Left ventricle myocardium inferior (tissue), 1 donor: ENCODE measurements around the gene ZNF93. TPM values are rescaled to one million over a fixed set of nuclear protein-coding genes. Genes with fewer than 3 reads are reported as not detected.
"Not testable (repeated sequence)": the region's sequence is repeated elsewhere in the genome, so short reads cannot be mapped to it uniquely, and the experiment has no call there.

Experiments used
- DNase-seq: peaks from one replicate; pipeline ENCODE4 v3.0.0-alpha.2; 2020
- H3K27ac ChIP-seq: fragments of 200-600 bp; replicated peaks from 2 replicates; pipeline ENCODE4 v1.8.0; 2021
- H3K27me3 ChIP-seq: fragments of 200-600 bp; 2 replicates; pipeline ENCODE4 v1.8.0; 2021; ENCODE audit warnings: low read depth
- H3K36me3 ChIP-seq: fragments of 200-600 bp; 2 replicates; pipeline ENCODE4 v1.8.0; 2021
- H3K4me1 ChIP-seq: fragments of 200-600 bp; 2 replicates; pipeline ENCODE4 v1.8.0; 2021
- H3K4me3 ChIP-seq: fragments of 200-600 bp; 2 replicates; pipeline ENCODE4 v1.8.0; 2021; ENCODE audit warnings: mild to moderate bottlenecking, moderate library complexity
- H3K9me3 ChIP-seq: fragments of 200-600 bp; replicated peaks from 2 replicates; pipeline ENCODE4 v1.8.0; 2021
- intact Hi-C: fragments of 100-400 bp; cut with micrococcal nuclease; formaldehyde crosslinking; loops from one replicate; pipeline ENCODE4 v1.11.0; 2022
- total RNA-seq: library from RNA; stranded (reverse); fragmentation: NEBNext Ultra II Directional; extraction: Animal tissue kit (Norgen Biotek cat#: 25700); gene quantifications from one replicate; pipeline ENCODE4 v1.2.1, GENCODE V29; 2021
- TF ChIP-seq, protein P1 (sequence below): fragments of 200-600 bp; IDR thresholded peaks from 2 replicates; pipeline ENCODE4 v1.8.0; 2021; ENCODE audit warnings: antibody characterized with exemption, mild to moderate bottlenecking, borderline replicate concordance
- donor health status: DM: no; HTN: yes; CAD: no; lungs with severe emphysema.

The ZNF93 gene
- total RNA-seq, 1 donor from 2014 or later = 1.3 TPM

DNA sequence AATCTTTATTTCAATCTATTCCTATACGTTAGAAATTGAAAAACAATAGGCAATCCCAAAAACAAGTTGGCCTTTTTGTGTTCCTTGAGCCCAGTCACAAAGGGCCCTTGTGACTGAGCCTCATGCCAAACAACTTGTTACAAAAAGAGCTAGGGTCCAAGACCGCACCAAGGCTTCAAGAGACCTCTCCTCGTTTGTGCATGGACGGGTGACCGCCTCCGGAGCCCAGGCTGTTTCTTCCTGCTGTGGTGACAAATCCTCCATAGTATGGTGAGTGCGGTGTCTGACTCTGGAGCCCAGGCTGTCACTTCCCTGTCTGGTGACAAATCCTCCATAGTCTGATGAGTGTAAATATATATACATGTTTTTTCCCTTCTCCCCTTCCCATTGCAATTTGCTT, 63.7 kb downstream of the ZNF93 start:
- Histone ChIP-seq H3K27me3 (peaks cover 26% of the 10 kb centered on the region), H3K27ac (no peak overlapping the region), H3K4me3 (no peak overlapping the region), H3K36me3 (no peaks in the 10 kb centered on the region), H3K4me1 (no peaks in the 10 kb centered on the region), H3K9me3 (peaks cover 41% of the 10 kb centered on the region)
- DNase-seq = no peak
- intact Hi-C loops = no loop called here
- TF ChIP-seq, protein P1, sequence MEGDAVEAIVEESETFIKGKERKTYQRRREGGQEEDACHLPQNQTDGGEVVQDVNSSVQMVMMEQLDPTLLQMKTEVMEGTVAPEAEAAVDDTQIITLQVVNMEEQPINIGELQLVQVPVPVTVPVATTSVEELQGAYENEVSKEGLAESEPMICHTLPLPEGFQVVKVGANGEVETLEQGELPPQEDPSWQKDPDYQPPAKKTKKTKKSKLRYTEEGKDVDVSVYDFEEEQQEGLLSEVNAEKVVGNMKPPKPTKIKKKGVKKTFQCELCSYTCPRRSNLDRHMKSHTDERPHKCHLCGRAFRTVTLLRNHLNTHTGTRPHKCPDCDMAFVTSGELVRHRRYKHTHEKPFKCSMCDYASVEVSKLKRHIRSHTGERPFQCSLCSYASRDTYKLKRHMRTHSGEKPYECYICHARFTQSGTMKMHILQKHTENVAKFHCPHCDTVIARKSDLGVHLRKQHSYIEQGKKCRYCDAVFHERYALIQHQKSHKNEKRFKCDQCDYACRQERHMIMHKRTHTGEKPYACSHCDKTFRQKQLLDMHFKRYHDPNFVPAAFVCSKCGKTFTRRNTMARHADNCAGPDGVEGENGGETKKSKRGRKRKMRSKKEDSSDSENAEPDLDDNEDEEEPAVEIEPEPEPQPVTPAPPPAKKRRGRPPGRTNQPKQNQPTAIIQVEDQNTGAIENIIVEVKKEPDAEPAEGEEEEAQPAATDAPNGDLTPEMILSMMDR = no peak

DNA sequence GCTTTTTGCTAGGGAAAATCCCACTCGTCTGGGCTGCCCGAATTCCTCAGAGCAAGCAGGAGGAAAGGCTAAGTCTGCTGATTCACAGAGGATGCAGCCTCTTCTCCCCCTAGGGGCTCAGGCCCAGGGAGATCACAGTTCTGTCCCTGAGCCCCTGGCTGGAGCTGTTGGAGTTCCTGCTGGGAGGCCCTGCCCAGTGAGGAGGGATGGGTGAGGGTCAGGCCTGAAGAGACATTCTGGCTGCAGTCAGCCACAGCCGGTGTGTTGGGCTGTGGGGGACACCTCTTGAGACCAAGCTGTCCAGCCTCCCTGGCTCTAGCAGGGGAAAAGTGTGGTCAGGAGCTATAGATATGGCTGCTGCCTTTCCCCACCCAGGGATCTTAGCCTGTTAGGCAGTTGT, 65.4 kb downstream of the ZNF93 start:
- peaks cover 15% of the 10 kb centered on the region for H3K27me3 ChIP-seq
- H3K4me1 ChIP-seq, DNase-seq, intact Hi-C loops, H3K27ac ChIP-seq, H3K4me3 ChIP-seq, H3K36me3 ChIP-seq: not testable (repeated sequence)
- H3K9me3 ChIP-seq = peaks cover 41% of the 10 kb centered on the region

GRCh38 chr19:19966862-19967261, 66.1 kb downstream of the ZNF93 start:
- TF ChIP-seq, protein P1 = no peak
- DNase-seq = no peak
- intact Hi-C loops = no loop called here

More at GRCh38 chr19:19966862-19967261, 66.1 kb downstream of the ZNF93 start:
- Histone ChIP-seq H3K4me3 (no peak overlapping the region), H3K4me1 (no peaks in the 10 kb centered on the region), H3K9me3 (peaks cover 41% of the 10 kb centered on the region), H3K36me3 (no peaks in the 10 kb centered on the region), H3K27ac (no peak overlapping the region), H3K27me3 (peaks cover 12% of the 10 kb centered on the region)

Other genes with a start within 250 kb of the ZNF93 start
- gene ATP13A1, start 237.3 kb upstream of the ZNF93 start, total RNA-seq = 16.5 TPM
- gene ZNF101, start 232.1 kb upstream of the ZNF93 start, total RNA-seq = 4.2 TPM
- gene ZNF14, start 167.8 kb upstream of the ZNF93 start, total RNA-seq = 3.7 TPM
- gene ZNF506, start 79.2 kb upstream of the ZNF93 start, total RNA-seq = 10.0 TPM
- 9.2 TPM for gene ZNF253, start 35.1 kb upstream of the ZNF93 start, total RNA-seq
- 6.4 TPM for gene ZNF682, start 138.6 kb downstream of the ZNF93 start, total RNA-seq
- gene ZNF90, start 177.1 kb downstream of the ZNF93 start, total RNA-seq = 0.66 TPM